ENCODE results near the gene PDIA2.
A peak's percentile ranks its signal among the peaks of the same experiment; 100 is the strongest.

PDIA2 gene

DNA sequence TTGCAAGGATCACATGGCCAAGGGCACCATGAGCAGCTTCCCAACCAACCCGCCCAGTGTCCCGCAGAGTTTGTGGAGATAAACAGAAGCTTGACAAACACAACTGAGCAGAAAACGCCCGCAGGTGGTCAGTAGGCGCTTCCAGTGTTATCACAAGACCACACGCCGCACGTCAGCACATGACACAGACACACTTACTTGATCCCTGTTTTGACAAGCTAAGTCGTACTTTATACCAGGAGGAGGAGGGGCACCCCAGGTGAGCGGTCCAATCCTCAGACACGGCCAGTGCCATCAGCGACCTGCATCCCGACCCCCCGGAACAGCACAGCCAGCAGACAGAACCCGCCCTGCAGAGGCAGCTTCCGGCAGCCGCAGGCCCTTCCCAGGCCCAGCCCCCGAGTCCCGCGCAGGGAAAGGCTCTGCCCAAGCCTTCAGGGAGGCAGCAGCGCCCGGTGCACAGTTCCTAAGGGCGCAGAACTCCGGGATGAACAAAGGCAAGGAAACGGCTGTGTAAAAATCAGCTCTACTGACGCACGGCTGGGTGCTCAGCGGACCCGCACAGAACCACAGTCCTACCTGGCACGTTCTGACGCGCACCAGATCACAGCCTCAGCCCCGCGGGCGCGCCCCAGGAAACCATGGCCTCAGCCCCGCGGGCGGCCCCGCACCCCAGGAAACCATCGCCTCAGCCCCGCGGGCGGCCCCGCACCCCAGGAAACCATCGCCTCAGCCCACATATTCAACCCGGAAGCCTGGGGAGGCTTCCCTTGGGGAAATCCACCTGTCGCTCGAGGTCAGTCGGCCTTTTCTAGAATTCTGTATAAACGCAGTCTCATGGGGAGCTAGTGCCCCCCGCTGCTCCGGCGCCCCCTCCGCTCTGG is 41.7 kb downstream of the PDIA2 start (continued):
- TF ChIP-seq ZNF132 (tag by site-specific recombination; IDR thresholded peaks at IDR 0.05; ENCODE audit: borderline replicate concordance) (no peak), ZFP41 (tag by site-specific recombination; IDR thresholded peaks at IDR 0.05; ENCODE audit: borderline replicate concordance) (no peak), REST (tag by site-specific recombination; IDR thresholded peaks at IDR 0.05) (peak; percentile 36; the same call in 1 of the 2 replicates), WT1 (tag by site-specific recombination; IDR thresholded peaks at IDR 0.05) (peak; percentile 92), SP3 (tag by site-specific recombination; IDR thresholded peaks at IDR 0.05) (peak; percentile 44), ZBTB17 (tag by site-specific recombination; IDR thresholded peaks at IDR 0.05) (peak; percentile 68; the same call in 1 of the 2 replicates), REPIN1 (tag by site-specific recombination; IDR thresholded peaks at IDR 0.05; ENCODE audit: low read depth) (no peak), ZNF518A (tag by site-specific recombination; conservative IDR thresholded peaks at IDR 0.05; ENCODE audit: low read depth) (0 out of 2 replicates have a peak, but pooled peaks have one; percentile 21), SALL2 (tag by site-specific recombination; IDR thresholded peaks at IDR 0.05; ENCODE audit: borderline replicate concordance) (no peak), ZNF223 (tag by site-specific recombination; IDR thresholded peaks at IDR 0.05) (no peak), ZNF692 (tag by site-specific recombination; IDR thresholded peaks at IDR 0.05) (peak; percentile 50; the same call in 1 of the 2 replicates), ZBTB7A (tag by site-specific recombination; IDR thresholded peaks at IDR 0.05; ENCODE audit: low read depth) (0 out of 2 replicates have a peak, but pooled peaks have one; percentile 40), ZNF707 (tag by site-specific recombination; IDR thresholded peaks at IDR 0.05) (peak; percentile 52; the same call in 1 of the 2 replicates), ZNF26 (tag by site-specific recombination; IDR thresholded peaks at IDR 0.05) (no peak), ZNF248 (tag by site-specific recombination; IDR thresholded peaks at IDR 0.05) (no peak), ZNF341 (tag by site-specific recombination; IDR thresholded peaks at IDR 0.05; ENCODE audit: low read depth) (peak; percentile 99), ZBTB8A (tag by site-specific recombination; IDR thresholded peaks at IDR 0.05) (peak; percentile 98)
- TF ChIP-seq, protein P1, sequence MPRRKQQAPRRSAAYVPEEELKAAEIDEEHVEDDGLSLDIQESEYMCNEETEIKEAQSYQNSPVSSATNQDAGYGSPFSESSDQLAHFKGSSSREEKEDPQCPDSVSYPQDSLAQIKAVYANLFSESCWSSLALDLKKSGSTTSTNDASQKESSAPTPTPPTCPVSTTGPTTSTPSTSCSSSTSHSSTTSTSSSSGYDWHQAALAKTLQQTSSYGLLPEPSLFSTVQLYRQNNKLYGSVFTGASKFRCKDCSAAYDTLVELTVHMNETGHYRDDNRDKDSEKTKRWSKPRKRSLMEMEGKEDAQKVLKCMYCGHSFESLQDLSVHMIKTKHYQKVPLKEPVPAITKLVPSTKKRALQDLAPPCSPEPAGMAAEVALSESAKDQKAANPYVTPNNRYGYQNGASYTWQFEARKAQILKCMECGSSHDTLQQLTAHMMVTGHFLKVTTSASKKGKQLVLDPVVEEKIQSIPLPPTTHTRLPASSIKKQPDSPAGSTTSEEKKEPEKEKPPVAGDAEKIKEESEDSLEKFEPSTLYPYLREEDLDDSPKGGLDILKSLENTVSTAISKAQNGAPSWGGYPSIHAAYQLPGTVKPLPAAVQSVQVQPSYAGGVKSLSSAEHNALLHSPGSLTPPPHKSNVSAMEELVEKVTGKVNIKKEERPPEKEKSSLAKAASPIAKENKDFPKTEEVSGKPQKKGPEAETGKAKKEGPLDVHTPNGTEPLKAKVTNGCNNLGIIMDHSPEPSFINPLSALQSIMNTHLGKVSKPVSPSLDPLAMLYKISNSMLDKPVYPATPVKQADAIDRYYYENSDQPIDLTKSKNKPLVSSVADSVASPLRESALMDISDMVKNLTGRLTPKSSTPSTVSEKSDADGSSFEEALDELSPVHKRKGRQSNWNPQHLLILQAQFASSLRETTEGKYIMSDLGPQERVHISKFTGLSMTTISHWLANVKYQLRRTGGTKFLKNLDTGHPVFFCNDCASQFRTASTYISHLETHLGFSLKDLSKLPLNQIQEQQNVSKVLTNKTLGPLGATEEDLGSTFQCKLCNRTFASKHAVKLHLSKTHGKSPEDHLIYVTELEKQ (tag by site-specific recombination; IDR thresholded peaks at IDR 0.05; ENCODE audit: borderline replicate concordance), result peak; percentile 87
- TF ChIP-seq, protein P2, sequence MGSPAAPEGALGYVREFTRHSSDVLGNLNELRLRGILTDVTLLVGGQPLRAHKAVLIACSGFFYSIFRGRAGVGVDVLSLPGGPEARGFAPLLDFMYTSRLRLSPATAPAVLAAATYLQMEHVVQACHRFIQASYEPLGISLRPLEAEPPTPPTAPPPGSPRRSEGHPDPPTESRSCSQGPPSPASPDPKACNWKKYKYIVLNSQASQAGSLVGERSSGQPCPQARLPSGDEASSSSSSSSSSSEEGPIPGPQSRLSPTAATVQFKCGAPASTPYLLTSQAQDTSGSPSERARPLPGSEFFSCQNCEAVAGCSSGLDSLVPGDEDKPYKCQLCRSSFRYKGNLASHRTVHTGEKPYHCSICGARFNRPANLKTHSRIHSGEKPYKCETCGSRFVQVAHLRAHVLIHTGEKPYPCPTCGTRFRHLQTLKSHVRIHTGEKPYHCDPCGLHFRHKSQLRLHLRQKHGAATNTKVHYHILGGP (tag by site-specific recombination; IDR thresholded peaks at IDR 0.05), result no peak
- TF ChIP-seq, protein P3, sequence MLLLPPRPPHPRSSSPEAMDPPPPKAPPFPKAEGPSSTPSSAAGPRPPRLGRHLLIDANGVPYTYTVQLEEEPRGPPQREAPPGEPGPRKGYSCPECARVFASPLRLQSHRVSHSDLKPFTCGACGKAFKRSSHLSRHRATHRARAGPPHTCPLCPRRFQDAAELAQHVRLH (tag by site-specific recombination; IDR thresholded peaks at IDR 0.05), result peak; percentile 52; the same call in 1 of the 2 replicates

All from HEK293 (cell line).